Adrenal gland (tissue), 5 donors: ENCODE measurements around the gene METTL15.

Source experiments
- CTCF ChIP-seq, 6 experiments: fragments of 450-650 bp in 4 of 6; fragments of 200-600 bp in 2 of 6; sonication (generic) in 1 of 6; IDR thresholded peaks; 1 replicate in 5 of 6; 2 replicates in 1 of 6; pipeline versions ENCODE4 v1.5.1 to v1.8.0; 2016 to 2021; ENCODE audit warnings: antibody characterized with exemption in 6 of 6, mild to moderate bottlenecking in 2 of 6, moderate library complexity in 1 of 6
- POLR2A ChIP-seq, 2 donors: fragments of 450-650 bp; IDR thresholded peaks; one replicate each; pipeline ENCODE4 v1.6.1; 2017; ENCODE audit warnings: antibody characterized with exemption in 2 of 2, mild to moderate bottlenecking in 2 of 2, moderate library complexity in 1 of 2
- donor health status: DM: no; HTN: no; CAD: no.

DNA sequence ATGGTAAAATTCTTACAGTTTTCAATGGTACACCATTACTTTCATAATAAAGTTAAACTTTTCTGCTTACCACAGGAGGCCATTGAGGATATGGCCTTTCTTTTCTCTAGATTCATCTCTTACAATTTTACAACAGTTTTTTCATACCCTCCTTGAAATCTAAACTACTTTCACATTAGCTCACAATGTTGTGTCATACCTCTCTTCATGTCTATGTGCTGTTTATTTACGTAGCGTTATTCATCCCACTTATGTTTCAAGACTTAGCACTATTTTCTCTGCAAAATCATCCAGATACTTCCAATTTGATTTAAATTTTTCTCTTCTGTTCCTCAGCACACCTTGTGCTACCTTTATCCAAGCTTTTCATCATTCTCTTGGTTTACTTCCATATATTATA is 123.3 kb downstream of the METTL15 start:
- TF ChIP-seq CTCF (IDR thresholded peaks at IDR 0.05) (no peak), POLR2A (IDR thresholded peaks at IDR 0.05) (no peak)
